H1 (cell line): Measurements from ENCODE around the gene PPP1CA. TPM values are rescaled to one million over a fixed set of nuclear protein-coding genes. Genes with fewer than 3 reads are reported as not detected.

Experiments used
- CTCF ChIA-PET: fragments of 300-600 bp; sonication (Branson Sonifier 250); formaldehyde crosslinking; loops from one replicate; lab custom pipeline; 2021; ENCODE audit not compliant: partially characterized antibody; lab: Charles Lee
- POLR2A ChIA-PET: fragments of 300-600 bp; sonication (Branson Sonifier 250); formaldehyde crosslinking; loops from one replicate; lab custom pipeline; 2021; ENCODE audit warnings: inconsistent platforms; ENCODE audit not compliant: partially characterized antibody; lab: Charles Lee
- DNase-seq, 2 experiments: peaks; one replicate each; pipeline versions ENCODE4 v3.0.0 to v3.0.0-alpha.2; 2010 to 2022; ENCODE audit warnings: low spot score in 2 of 2, low read depth in 1 of 2, mixed read lengths in 1 of 2
- FAIRE-seq: peaks from 2 replicates; lab custom pipeline; 2011; peaks lifted over from hg19 to GRCh38; lab: Jason Lieb, UNC
- H2AFZ ChIP-seq: 2 replicates; pipeline ENCODE4 v1.8.1; 2012; ENCODE audit warnings: low read length, inconsistent platforms
- H2AK5ac ChIP-seq: 2 replicates; pipeline ENCODE4 v1.6.1; 2013; ENCODE audit warnings: low read depth, low read length
- H2BK120ac ChIP-seq: replicated peaks from 2 replicates; pipeline ENCODE3; 2013; ENCODE audit warnings: low read depth, low read length, inconsistent platforms
- H2BK12ac ChIP-seq: 2 replicates; pipeline ENCODE4 v1.6.1; 2013; ENCODE audit warnings: low read depth, low read length
- H2BK15ac ChIP-seq: 2 replicates; pipeline ENCODE4 v1.6.1; 2013; ENCODE audit warnings: low read length
- H2BK20ac ChIP-seq: 2 replicates; pipeline ENCODE4 v1.6.1; 2013; ENCODE audit warnings: low read length
- H2BK5ac ChIP-seq: 2 replicates; pipeline ENCODE4 v1.6.1; 2013; ENCODE audit warnings: low read depth, low read length
- H3K14ac ChIP-seq: 2 replicates; pipeline ENCODE4 v1.6.1; 2013; ENCODE audit warnings: inconsistent platforms; ENCODE audit not compliant: insufficient read length
- H3K18ac ChIP-seq: 2 replicates; pipeline ENCODE4 v1.6.1; 2013; ENCODE audit warnings: low read length; ENCODE audit errors: extremely low read depth
- H3K23ac ChIP-seq: 2 replicates; pipeline ENCODE4 v1.6.1; 2013; ENCODE audit warnings: inconsistent platforms; ENCODE audit not compliant: insufficient read length
- H3K23me2 ChIP-seq: 2 replicates; pipeline ENCODE4 v1.6.1; 2013; ENCODE audit warnings: low read depth, low read length
- H3K27ac ChIP-seq: 2 replicates; pipeline ENCODE4 v1.6.1; 2011; ENCODE audit warnings: low read depth, low read length, inconsistent platforms
- H3K27me3 ChIP-seq, 4 experiments: replicated peaks in 1 of 4; 1 replicate in 1 of 4; 2 replicates in 3 of 4; pipeline versions ENCODE4 v1.6.1 to v1.8.1; 2011 to 2013; ENCODE audit warnings: low read length in 3 of 4, mild to moderate bottlenecking in 3 of 4, inconsistent platforms in 2 of 4, mixed read lengths in 2 of 4, moderate library complexity in 1 of 4; ENCODE audit not compliant: control insufficient read depth in 3 of 4, insufficient read depth in 3 of 4; ENCODE audit errors: extremely low read depth in 1 of 4
- H3K36me3 ChIP-seq, 4 experiments: 2 replicates each; pipeline versions ENCODE4 v1.6.1 to v1.8.1; 2011 to 2013; ENCODE audit warnings: mild to moderate bottlenecking in 4 of 4, low read length in 3 of 4, moderate library complexity in 2 of 4, control low read depth in 1 of 4, inconsistent platforms in 1 of 4; ENCODE audit not compliant: insufficient read depth in 4 of 4, control insufficient read depth in 2 of 4
- H3K4ac ChIP-seq: replicated peaks from 2 replicates; pipeline ENCODE3; 2013; ENCODE audit warnings: low read length, low read depth, mixed read lengths, inconsistent platforms; ENCODE audit not compliant: insufficient read length
- H3K4me1 ChIP-seq, 4 experiments: replicated peaks in 1 of 4; 1 replicate in 1 of 4; 2 replicates in 3 of 4; pipeline versions ENCODE4 v1.6.1 to v1.8.1; 2011 to 2013; ENCODE audit warnings: low read length in 3 of 4, inconsistent platforms in 2 of 4, mixed read lengths in 1 of 4; ENCODE audit not compliant: insufficient read depth in 4 of 4, control insufficient read depth in 3 of 4
- H3K4me2 ChIP-seq, 2 experiments: 2 replicates each; pipeline versions ENCODE4 v1.6.1 to v1.8.1; 2011 to 2013; ENCODE audit warnings: low read depth in 2 of 2, low read length in 2 of 2, control low read depth in 1 of 2, inconsistent platforms in 1 of 2, mild to moderate bottlenecking in 1 of 2; ENCODE audit not compliant: insufficient read depth in 1 of 2
- H3K4me3 ChIP-seq, 4 experiments: fragments of 200-600, 300-600 bp in 1 of 4; sonication (generic), shearing (Covaris generic), sonication (Bioruptor Twin) in 1 of 4; 2 replicates each; pipeline versions ENCODE4 v1.5.1 to v1.8.1; 2011 to 2016; ENCODE audit warnings: low read length in 4 of 4, low read depth in 3 of 4, control low read depth in 2 of 4, inconsistent platforms in 2 of 4, mild to moderate bottlenecking in 2 of 4, mixed read lengths in 1 of 4, moderate library complexity in 1 of 4; ENCODE audit not compliant: insufficient read depth in 2 of 4; ENCODE audit errors: extremely low read depth in 1 of 4
- H3K56ac ChIP-seq: replicated peaks from 2 replicates; pipeline ENCODE3; 2013; ENCODE audit warnings: low read depth, mild to moderate bottlenecking, mixed read lengths, low read length, inconsistent platforms; ENCODE audit not compliant: insufficient read length
- H3K79me1 ChIP-seq: 2 replicates; pipeline ENCODE4 v1.6.1; 2013; ENCODE audit warnings: low read depth, low read length, control low read depth
- H3K79me2 ChIP-seq, 2 experiments: 2 replicates each; pipeline versions ENCODE4 v1.6.1 to v1.8.1; 2012 to 2013; ENCODE audit warnings: low read length in 2 of 2, mild to moderate bottlenecking in 2 of 2, inconsistent platforms in 1 of 2; ENCODE audit not compliant: insufficient read depth in 2 of 2, control insufficient read depth in 1 of 2
- H3K9ac ChIP-seq, 4 experiments: replicated peaks in 1 of 4; 1 replicate in 1 of 4; 2 replicates in 3 of 4; pipeline versions ENCODE4 v1.6.1 to v1.8.1; 2011 to 2013; ENCODE audit warnings: low read depth in 3 of 4, low read length in 3 of 4, control low read depth in 2 of 4, mild to moderate bottlenecking in 2 of 4, moderate library complexity in 2 of 4, inconsistent platforms in 1 of 4; ENCODE audit errors: extremely low read depth in 1 of 4
- H3K9me3 ChIP-seq, 2 experiments: 2 replicates each; pipeline versions ENCODE4 v1.6.1 to v1.8.1; 2012 to 2013; ENCODE audit warnings: mild to moderate bottlenecking in 2 of 2, moderate library complexity in 2 of 2, control low read depth in 1 of 2, inconsistent platforms in 1 of 2, low read depth in 1 of 2, low read length in 1 of 2, mixed read lengths in 1 of 2; ENCODE audit not compliant: insufficient read depth in 2 of 2
- H4K20me1 ChIP-seq, 2 experiments: replicated peaks in 1 of 2; 2 replicates each; pipeline versions ENCODE3 to v1.8.1; 2011 to 2013; ENCODE audit warnings: inconsistent platforms in 2 of 2, low read length in 2 of 2, mild to moderate bottlenecking in 1 of 2; ENCODE audit not compliant: insufficient read depth in 2 of 2, control insufficient read depth in 1 of 2
- H4K5ac ChIP-seq: 2 replicates; pipeline ENCODE4 v1.6.1; 2013; ENCODE audit warnings: low read length, low read depth, mixed read lengths, inconsistent platforms; ENCODE audit not compliant: insufficient read length
- H4K8ac ChIP-seq: 2 replicates; pipeline ENCODE4 v1.8.0; 2013; ENCODE audit warnings: mild to moderate bottlenecking, moderate library complexity, low read length, inconsistent platforms; ENCODE audit not compliant: insufficient read depth; ENCODE audit errors: extremely low read depth
- H4K91ac ChIP-seq: replicated peaks from 2 replicates; pipeline ENCODE3; 2013; ENCODE audit warnings: low read length, mixed read lengths, inconsistent platforms; ENCODE audit not compliant: insufficient read length
- ATF2 ChIP-seq: IDR thresholded peaks from 2 replicates; pipeline ENCODE4 v1.6.1; 2012; ENCODE audit warnings: low read length, inconsistent platforms
- BRCA1 ChIP-seq: IDR thresholded peaks from 2 replicates; pipeline ENCODE4 v1.6.1; 2012; ENCODE audit warnings: low read depth, low read length, improper control_type of control experiment
- JUN ChIP-seq: IDR thresholded peaks from 2 replicates; pipeline ENCODE4 v1.6.1; 2011; ENCODE audit warnings: low read depth, mild to moderate bottlenecking, improper control_type of control experiment, low read length
- KDM1A ChIP-seq: fragments of 200-600, 300-600 bp; sonication (generic); IDR thresholded peaks from 2 replicates; pipeline ENCODE4 v1.7.1; 2016; ENCODE audit warnings: mild to moderate bottlenecking, low read length, borderline replicate concordance
- MAFK ChIP-seq: IDR thresholded peaks from 2 replicates; pipeline ENCODE4 v1.6.1; 2012; ENCODE audit warnings: low read depth, mild to moderate bottlenecking, improper control_type of control experiment, low read length
- NANOG ChIP-seq: IDR thresholded peaks from 2 replicates; pipeline ENCODE4 v1.6.1; 2011; ENCODE audit warnings: low read length, low read depth, mild to moderate bottlenecking, inconsistent platforms; ENCODE audit not compliant: insufficient read depth, poor library complexity, severe bottlenecking
- NRF1 ChIP-seq: IDR thresholded peaks from 2 replicates; pipeline ENCODE4 v1.6.1; 2011; ENCODE audit warnings: mild to moderate bottlenecking, low read depth, low read length, improper control_type of control experiment
- POLR2A ChIP-seq, 2 experiments: IDR thresholded peaks; 1 replicate in 1 of 2; 2 replicates in 1 of 2; pipeline ENCODE4 v1.6.1; 2011; ENCODE audit warnings: low read depth in 2 of 2, low read length in 2 of 2, mild to moderate bottlenecking in 2 of 2; ENCODE audit errors: control extremely low read depth in 1 of 2
- RNF2 ChIP-seq: fragments of 200-900, 300-1000 bp; sonication (generic); IDR thresholded peaks from 2 replicates; pipeline ENCODE4 v1.7.1; 2016; ENCODE audit warnings: borderline replicate concordance, low read depth, mild to moderate bottlenecking, antibody characterized with exemption, low read length; ENCODE audit not compliant: poor library complexity, severe bottlenecking; ENCODE audit errors: missing control alignments
- SP2 ChIP-seq: IDR thresholded peaks from 2 replicates; pipeline ENCODE4 v1.6.1; 2012; ENCODE audit warnings: mild to moderate bottlenecking, low read length, inconsistent platforms
- WGBS, 2 experiments: shearing (Covaris generic) in 1 of 2; methylation state at CpG; one replicate each; pipeline versions ENCODE4 v1.1.6 to v1.1.7; 2013 to 2015; ENCODE audit warnings: low lambda C conversion rate in 2 of 2, mixed read lengths in 2 of 2, inconsistent platforms in 1 of 2, low coverage in 1 of 2, missing lambda C conversion rate in 1 of 2; ENCODE audit not compliant: insufficient replicate concordance in 2 of 2, insufficient coverage in 1 of 2, insufficient read length in 1 of 2; ENCODE audit errors: extremely low coverage in 1 of 2, missing lambda C conversion rate in 1 of 2; 5-methylcytosine and 5-hydroxymethylcytosine counted together
- polyA plus RNA-seq, 7 experiments: library from polyadenylated mRNA; depleted of rRNA in 3 of 7; stranded (reverse) in 5 of 7; unstranded in 2 of 7; fragments of >200 nt in 5 of 7; fragments of 200-250 nt in 2 of 7; gene quantifications; 1 replicate in 5 of 7; 2 replicates in 1 of 7; 4 replicates in 1 of 7; pipeline versions ENCODE4 v1.2.1 to v1.2.3, GENCODE V29; 2011 to 2013; ENCODE audit warnings: missing spikeins in 2 of 7, mixed read lengths in 2 of 7
- total RNA-seq: library from RNA; stranded (reverse); fragmentation: NEBNext Ultra II Directional; extraction: Animal tissue kit (Norgen Biotek cat#: 25700); gene quantifications from 2 replicates; pipeline ENCODE4 v1.2.1, GENCODE V29; 2021

PPP1CA gene
- total and polyA plus RNA-seq, 2 of the 8 experiments (the other 6 are each of a cell fraction or from before 2014, with no cell fraction given), result 198 to 359 TPM

DNA sequence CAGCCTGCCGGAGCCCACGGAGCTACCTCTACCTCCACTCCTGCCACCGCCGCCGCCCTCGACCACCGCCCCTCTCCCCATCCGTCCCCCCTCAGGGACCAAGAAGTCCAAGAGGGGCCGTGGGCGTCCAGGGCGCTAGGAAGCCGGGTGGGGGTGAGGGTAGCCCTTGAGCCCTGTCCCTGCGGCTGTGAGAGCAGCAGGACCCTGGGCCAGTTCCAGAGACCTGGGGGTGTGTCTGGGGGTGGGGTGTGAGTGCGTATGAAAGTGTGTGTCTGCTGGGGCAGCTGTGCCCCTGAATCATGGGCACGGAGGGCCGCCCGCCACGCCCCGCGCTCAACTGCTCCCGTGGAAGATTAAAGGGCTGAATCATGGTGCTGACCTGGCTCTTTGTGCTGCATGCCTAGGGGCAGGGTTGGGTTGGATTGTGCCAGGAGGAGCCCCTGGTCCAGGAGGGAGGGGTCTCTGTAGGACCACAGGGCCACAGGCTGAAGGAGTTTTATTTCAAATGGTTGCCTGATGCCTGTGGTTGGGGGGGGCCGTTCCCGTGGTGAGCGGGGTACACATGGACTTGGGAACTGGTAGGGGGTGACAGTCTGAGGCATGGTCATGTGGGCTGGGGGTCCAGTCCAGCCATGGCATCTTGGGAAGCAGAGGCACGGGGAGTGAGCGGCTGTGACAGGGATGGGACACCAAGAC, 33.5 kb upstream of the PPP1CA start:
- H4K91ac ChIP-seq, result no peak overlapping the region
- H3K14ac ChIP-seq, result no peak overlapping the region
- H3K79me2 ChIP-seq, result no peaks in the 10 kb centered on the region
- no peak overlapping the region for H2AFZ ChIP-seq
- H3K23ac ChIP-seq, result no peak overlapping the region
- peak overlapping the region; percentile 51; the same call in 1 of the 2 replicates for H4K8ac ChIP-seq
- H3K36me3 ChIP-seq, result peaks cover 6 to 29% (median 15%) of the 10 kb centered on the region in 4 experiments; a peak in 7 of 8 replicates
- ChIA-PET POLR2A (interaction anchor here (1.0 to 12.5 kb wide), 8 partner anchors 10 to 43 kb away, joined by 3 to 104 read pairs (median 6); partner anchors contain the start of genes CARNS1, GPR152, PPP1CA and RAD9A), CTCF (interaction anchor here (0.6 to 1.8 kb wide), 3 partner anchors 43 to 58 kb away, joined by 3 to 5 read pairs (median 3); no protein-coding TSS in a partner anchor)
- peak overlapping the region; percentile 87 for H2BK5ac ChIP-seq
- H3K9me3 ChIP-seq, result no peaks in the 10 kb centered on the region
- H3K27me3 ChIP-seq, result no peaks in the 10 kb centered on the region
- H3K27ac ChIP-seq, result peak overlapping the region; percentile 80; the same call in 1 of the 2 replicates
- H2BK20ac ChIP-seq, result no peak overlapping the region
- peaks cover 0 to 20% of the 10 kb centered on the region in 2 experiments for H4K20me1 ChIP-seq
- no peak overlapping the region for H3K4ac ChIP-seq
- 91% methylated on average over 13 of the region's 26 CpGs; no CpG with 5 or more reads in 1 of the 2 experiments for WGBS, 2 experiments
- no peak overlapping the region for H3K18ac ChIP-seq
- peaks cover 0 to 17% (median 14%) of the 10 kb centered on the region in 4 experiments; a peak in 6 of 7 replicates for H3K4me1 ChIP-seq
- no peak for DNase-seq
- peak overlapping the region; percentile 87; the same call in 1 of the 2 replicates for H2BK12ac ChIP-seq
- FAIRE-seq, result no peak
- H3K23me2 ChIP-seq, result no peaks in the 10 kb centered on the region
- no peak overlapping the region for H3K4me2 ChIP-seq
- no peak overlapping the region for H3K4me3 ChIP-seq
- 0 out of 7 replicates have a peak overlapping the region, but pooled peaks of 1 of the 4 experiments have one; percentile 22 for H3K9ac ChIP-seq
- no peak overlapping the region for H2BK120ac ChIP-seq
- H2BK15ac ChIP-seq, result no peak overlapping the region; the same call in 1 of the 2 replicates
- no peak overlapping the region for H4K5ac ChIP-seq
- H3K56ac ChIP-seq, result no peak overlapping the region
- H2AK5ac ChIP-seq, result no peak overlapping the region
- H3K79me1 ChIP-seq, result no peaks in the 10 kb centered on the region
- TF ChIP-seq MAFK (no peak), SP2 (no peak), JUN (no peak), POLR2A (IDR thresholded peaks at IDR 0.05; ENCODE audit: control extremely low read depth in 1 of 2, low read depth in 2 of 2, low read length in 2 of 2) (no peak), ATF2 (no peak), BRCA1 (no peak), RNF2 (no peak), KDM1A (no peak), NANOG (no peak), NRF1 (no peak)
